Stomach (tissue), 9 donors: ENCODE measurements around the gene CEP78. TPM values are rescaled to one million over a fixed set of nuclear protein-coding genes. Genes with fewer than 3 reads are reported as not detected.

Source experiments
- DNase-seq, 2 donors: peaks; one replicate each; pipeline versions ENCODE4 v3.0.0 to v3.0.0-alpha.2; 2013 to 2019
- H3K27ac ChIP-seq, 5 donors: fragments of 200-600 bp in 4 of 5; sonication (generic) in 4 of 5; one replicate each; pipeline ENCODE4 v1.5.1; 2013 to 2019; ENCODE audit warnings: mild to moderate bottlenecking in 1 of 5, moderate library complexity in 1 of 5
- H3K27me3 ChIP-seq, 3 donors: fragments of 200-600 bp; sonication (generic); one replicate each; pipeline ENCODE4 v1.5.1; 2017 to 2019; ENCODE audit warnings: mixed run types in 1 of 3
- H3K36me3 ChIP-seq, 4 donors: fragments of 200-600 bp; sonication (generic); 1 replicate in 3 of 4; 2 replicates in 1 of 4; pipeline ENCODE4 v1.5.1; 2016 to 2019
- H3K4me1 ChIP-seq, 4 donors: fragments of 200-600 bp; sonication (generic); one replicate each; pipeline ENCODE4 v1.5.1; 2016 to 2019
- H3K4me3 ChIP-seq, 4 donors: fragments of 200-600 bp; sonication (generic) in 3 of 4; one replicate each; pipeline ENCODE4 v1.5.1; 2016 to 2019; ENCODE audit warnings: mild to moderate bottlenecking in 1 of 4
- H3K9me3 ChIP-seq, 4 donors: fragments of 200-600 bp; sonication (generic); one replicate each; pipeline ENCODE4 v1.5.1; 2016 to 2019
- EP300 ChIP-seq: sonication (generic); formaldehyde crosslinking; IDR thresholded peaks from one replicate; pipeline ENCODE4 v1.6.1; 2017; ENCODE audit warnings: antibody characterized with exemption
- POLR2A ChIP-seq, 4 donors: fragments of 450-650 bp; IDR thresholded peaks; one replicate each; pipeline ENCODE4 v1.6.1; 2016; ENCODE audit warnings: antibody characterized with exemption in 4 of 4, control low read depth in 2 of 4, mild to moderate bottlenecking in 1 of 4, moderate library complexity in 1 of 4
- POLR2AphosphoS5 ChIP-seq, 3 donors: sonication (generic); formaldehyde crosslinking; IDR thresholded peaks; one replicate each; pipeline ENCODE4 v1.6.1; 2016; ENCODE audit warnings: antibody characterized with exemption in 3 of 3
- WGBS, 5 donors: extraction: QIAGEN DNeasy Blood & Tissue Kit in 3 of 5; methylation state at CpG; one replicate each; pipeline versions ENCODE4 v1.1.5 to v1.1.7; 2013 to 2018; 5-methylcytosine and 5-hydroxymethylcytosine counted together
- intact Hi-C: fragments of 100-400 bp; cut with DNase I; formaldehyde crosslinking; loops from one replicate; pipeline ENCODE4 v1.15.1; 2023; ENCODE audit warnings: low total_unique reads
- polyA plus RNA-seq, 3 donors: library from polyadenylated mRNA; stranded (reverse); fragments of 200-250 nt; gene quantifications; one replicate each; pipeline ENCODE4 v1.2.3, GENCODE V29; 2013
- total RNA-seq, 5 donors: library from RNA; depleted of rRNA; stranded (reverse); fragments of >200 nt; gene quantifications; one replicate each; pipeline versions ENCODE4 v1.1.0 to v1.2.3, GENCODE V29; 2014 to 2016
- TF ChIP-seq, protein P1 (sequence below), 7 experiments: fragments of 450-650 bp in 4 of 7; fragments of 200-600 bp in 3 of 7; sonication (generic) in 3 of 7; IDR thresholded peaks; one replicate each; pipeline ENCODE4 v1.5.1; 2016 to 2019; ENCODE audit warnings: antibody characterized with exemption in 7 of 7, control low read depth in 2 of 7, mild to moderate bottlenecking in 1 of 7
- donor health status: healthy with polysubstance abuse.
- donor health status: Bipolar disorder and iron deficiency.
- donor health status: healthy.

CEP78 gene
- total and polyA plus RNA-seq, 8 donors: 3.5 to 34.1 (median 5.3) TPM

DNA sequence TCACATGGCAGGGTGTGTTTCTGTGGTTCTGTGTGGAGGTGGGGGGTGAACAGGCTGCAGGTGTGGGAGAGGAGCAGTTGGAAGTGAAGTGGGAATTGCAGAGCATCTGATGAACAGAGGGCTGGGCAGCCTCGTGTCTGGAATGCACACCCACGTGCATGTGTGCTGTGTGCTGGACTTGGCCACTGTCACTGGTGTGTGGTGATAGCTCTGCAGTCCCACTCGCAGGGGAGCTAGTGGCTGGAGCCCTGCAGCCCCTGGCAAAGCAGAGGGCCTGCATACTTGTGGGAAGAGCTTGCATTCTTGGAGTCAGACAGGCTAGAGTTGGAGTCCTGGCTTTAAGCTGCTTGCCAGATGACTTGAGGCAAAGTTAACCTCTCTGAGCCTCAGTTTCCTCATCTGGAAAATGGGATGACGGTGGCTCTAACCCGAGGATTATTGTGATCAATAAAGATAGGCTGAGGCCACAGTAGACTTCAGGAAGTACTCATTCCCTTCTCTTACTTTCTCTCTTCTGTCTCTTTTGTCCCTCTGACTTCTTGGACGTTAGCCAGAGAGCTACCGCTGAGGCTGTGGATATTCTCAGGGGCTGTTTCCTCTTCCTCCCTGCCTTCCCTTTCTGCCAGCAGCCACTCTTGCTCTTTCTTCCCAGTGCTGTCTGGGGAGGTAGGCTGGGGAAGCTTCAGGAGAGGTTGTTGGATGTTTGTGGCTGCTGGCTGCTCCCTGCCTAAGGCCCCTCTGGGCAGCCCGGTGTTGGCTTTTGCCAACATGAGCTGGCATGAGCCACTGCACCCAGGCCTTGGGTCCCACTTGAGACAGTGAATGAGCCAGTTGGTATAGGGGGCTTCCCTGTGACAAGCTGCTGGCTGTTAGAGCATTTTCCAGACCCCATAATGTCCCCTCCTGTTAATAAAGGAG, 79.3 kb downstream of the CEP78 start:
- Histone ChIP-seq H3K27ac (no peak overlapping the region), H3K36me3 (peaks cover 0 to 56% (median 40%) of the 10 kb centered on the region in 4 donors), H3K9me3 (no peaks in the 10 kb centered on the region), H3K27me3 (no peaks in the 10 kb centered on the region), H3K4me3 (no peak overlapping the region), H3K4me1 (peaks cover 0 to 9% (median 0%) of the 10 kb centered on the region in 4 donors)
- WGBS, 5 donors: 59 to 66% (median 62%) methylated on average over 8 of the region's 8 CpGs
- no peak for TF ChIP-seq POLR2AphosphoS5 (IDR thresholded peaks at IDR 0.05)
- TF ChIP-seq EP300: no peak
- TF ChIP-seq, protein P1, sequence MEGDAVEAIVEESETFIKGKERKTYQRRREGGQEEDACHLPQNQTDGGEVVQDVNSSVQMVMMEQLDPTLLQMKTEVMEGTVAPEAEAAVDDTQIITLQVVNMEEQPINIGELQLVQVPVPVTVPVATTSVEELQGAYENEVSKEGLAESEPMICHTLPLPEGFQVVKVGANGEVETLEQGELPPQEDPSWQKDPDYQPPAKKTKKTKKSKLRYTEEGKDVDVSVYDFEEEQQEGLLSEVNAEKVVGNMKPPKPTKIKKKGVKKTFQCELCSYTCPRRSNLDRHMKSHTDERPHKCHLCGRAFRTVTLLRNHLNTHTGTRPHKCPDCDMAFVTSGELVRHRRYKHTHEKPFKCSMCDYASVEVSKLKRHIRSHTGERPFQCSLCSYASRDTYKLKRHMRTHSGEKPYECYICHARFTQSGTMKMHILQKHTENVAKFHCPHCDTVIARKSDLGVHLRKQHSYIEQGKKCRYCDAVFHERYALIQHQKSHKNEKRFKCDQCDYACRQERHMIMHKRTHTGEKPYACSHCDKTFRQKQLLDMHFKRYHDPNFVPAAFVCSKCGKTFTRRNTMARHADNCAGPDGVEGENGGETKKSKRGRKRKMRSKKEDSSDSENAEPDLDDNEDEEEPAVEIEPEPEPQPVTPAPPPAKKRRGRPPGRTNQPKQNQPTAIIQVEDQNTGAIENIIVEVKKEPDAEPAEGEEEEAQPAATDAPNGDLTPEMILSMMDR (IDR thresholded peaks at IDR 0.05): no peak
- no peak for TF ChIP-seq POLR2A (IDR thresholded peaks at IDR 0.05)
- no peak for DNase-seq
- intact Hi-C loops: no loop called here

GRCh38 chr9:78316166-78316892, 80.5 kb downstream of the CEP78 start:
- Histone ChIP-seq H3K4me3 (no peak overlapping the region), H3K27ac (no peak overlapping the region), H3K4me1 (peaks cover 0 to 9% (median 0%) of the 10 kb centered on the region in 4 donors), H3K9me3 (no peaks in the 10 kb centered on the region), H3K27me3 (no peaks in the 10 kb centered on the region), H3K36me3 (peaks cover 0 to 52% (median 35%) of the 10 kb centered on the region in 4 donors)
- DNase-seq: no peak
- WGBS, 5 donors: 90 to 94% (median 92%) methylated on average over 11 of the region's 11 CpGs
- TF ChIP-seq EP300 (no peak), POLR2AphosphoS5 (IDR thresholded peaks at IDR 0.05) (no peak), POLR2A (IDR thresholded peaks at IDR 0.05) (no peak)
- TF ChIP-seq, protein P1 (IDR thresholded peaks at IDR 0.05): no peak
- intact Hi-C loops: no loop called here

GRCh38 chr9:78319197-78320029, 83.5 kb downstream of the CEP78 start:
- Histone ChIP-seq H3K4me1 (peaks cover 0 to 9% (median 0%) of the 10 kb centered on the region in 4 donors), H3K9me3 (no peaks in the 10 kb centered on the region), H3K27ac (no peak overlapping the region), H3K36me3 (peaks cover 0 to 46% (median 34%) of the 10 kb centered on the region in 4 donors), H3K27me3 (no peaks in the 10 kb centered on the region), H3K4me3 (no peak overlapping the region)
- WGBS, 5 donors: 75 to 97% (median 95%) methylated on average over 6 of the region's 6 CpGs
- TF ChIP-seq, protein P1 (IDR thresholded peaks at IDR 0.05): no peak
- TF ChIP-seq EP300 (no peak), POLR2A (IDR thresholded peaks at IDR 0.05) (no peak), POLR2AphosphoS5 (IDR thresholded peaks at IDR 0.05) (no peak)
- intact Hi-C loops: no loop called here
- no peak for DNase-seq
